ENCODE measurements around the gene WNT7B.

The WNT7B gene

GRCh38 chr22:45876136-45877035 lies 100.6 kb downstream of the WNT7B start:
- Histone ChIP-seq H3K9ac (ENCODE audit: low read length) (no peak overlapping the region), H3K4me1 (ENCODE audit: control insufficient read depth, insufficient read depth, low read length) (no peaks in the 10 kb centered on the region), H3K27ac (ENCODE audit: low read depth, low read length) (no peak overlapping the region), H3K36me3 (ENCODE audit: control insufficient read depth, insufficient read depth, low read length) (no peaks in the 10 kb centered on the region), H3K4me3 (ENCODE audit: low read length) (no peak overlapping the region), H3K27me3 (ENCODE audit: control insufficient read depth, insufficient read depth, low read length) (peaks cover 12% of the 10 kb centered on the region)

DNA sequence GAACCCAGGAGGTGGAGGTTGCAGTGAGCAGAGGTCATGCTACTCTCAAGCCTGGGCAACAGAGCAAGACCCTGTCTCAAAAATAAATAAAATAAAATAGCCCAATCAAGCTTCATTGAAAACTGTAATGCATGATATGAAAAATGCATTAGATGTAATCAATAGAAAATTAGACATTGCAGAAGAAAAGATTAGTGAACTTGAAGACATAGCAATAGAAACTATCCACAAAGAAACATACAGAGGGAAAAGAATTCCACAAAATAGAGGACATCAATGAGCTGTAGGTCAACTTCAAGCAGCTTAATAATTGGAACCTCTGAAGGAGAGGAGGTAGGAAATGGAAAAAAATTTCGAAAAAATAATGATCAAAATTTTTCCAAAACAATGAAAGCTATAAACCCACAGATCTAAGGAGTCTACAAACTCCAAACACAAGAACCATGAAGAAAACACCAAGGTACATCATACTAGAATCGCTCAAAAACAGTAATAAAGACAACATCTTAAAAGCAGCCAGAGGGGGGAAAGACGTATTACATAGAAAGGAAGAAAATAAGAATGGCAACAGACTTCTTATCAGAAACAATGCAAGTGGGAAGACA lies 104.2 kb downstream of the WNT7B start:
- no peak overlapping the region for H3K27ac ChIP-seq (ENCODE audit: low read depth, low read length)
- H3K9ac ChIP-seq (ENCODE audit: low read length) = no peak overlapping the region
- H3K27me3 ChIP-seq (ENCODE audit: control insufficient read depth, insufficient read depth, low read length) = peaks cover 9% of the 10 kb centered on the region
- no peaks in the 10 kb centered on the region for H3K4me1 ChIP-seq (ENCODE audit: control insufficient read depth, insufficient read depth, low read length)
- H3K36me3 ChIP-seq (ENCODE audit: control insufficient read depth, insufficient read depth, low read length) = no peaks in the 10 kb centered on the region
- no peak overlapping the region for H3K4me3 ChIP-seq (ENCODE audit: low read length)

DNA sequence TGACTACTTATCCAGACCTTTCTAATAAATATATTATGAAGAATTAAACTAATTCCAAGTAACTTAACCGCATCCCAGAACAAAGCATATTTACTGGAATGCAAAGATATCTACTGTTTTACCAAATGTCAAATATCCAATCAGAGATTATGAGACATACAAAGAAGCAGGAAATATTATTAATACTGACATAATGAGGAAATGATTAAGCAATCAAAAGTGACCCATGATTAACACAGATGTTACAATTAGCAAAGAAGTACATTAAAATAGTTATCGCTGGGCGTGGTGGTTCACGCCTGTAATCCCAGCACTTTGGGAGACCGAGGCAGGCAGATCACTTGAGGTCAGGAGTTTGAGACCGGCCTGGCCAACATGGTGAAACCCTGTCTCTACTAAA lies 105.2 kb downstream of the WNT7B start:
- no peak overlapping the region for H3K4me3 ChIP-seq (ENCODE audit: low read length)
- peaks cover 8% of the 10 kb centered on the region for H3K27me3 ChIP-seq (ENCODE audit: control insufficient read depth, insufficient read depth, low read length)
- no peak overlapping the region for H3K9ac ChIP-seq (ENCODE audit: low read length)
- H3K27ac ChIP-seq (ENCODE audit: low read depth, low read length) = no peak overlapping the region
- H3K4me1 ChIP-seq (ENCODE audit: control insufficient read depth, insufficient read depth, low read length) = no peaks in the 10 kb centered on the region
- no peaks in the 10 kb centered on the region for H3K36me3 ChIP-seq (ENCODE audit: control insufficient read depth, insufficient read depth, low read length)

All from rectal smooth muscle tissue (tissue), 1 donor.